Activated naive CD4-positive, alpha-beta T cell treated with anti-CD3 and anti-CD28 coated beads for 36 hours (primary cell): ENCODE data around the gene AHSP. TPM values are rescaled to one million over a fixed set of nuclear protein-coding genes. Genes with fewer than 3 reads are reported as not detected.

ENCODE experiments used
- CTCF ChIA-PET: fragments of 350-600 bp; sonication (Branson Sonifier 250); formaldehyde crosslinking; loops from one replicate; lab custom pipeline; 2021; ENCODE audit warnings: antibody characterized with exemption; lab: Charles Lee
- DNase-seq: peaks from one replicate; pipeline ENCODE4 v3.0.0-alpha.2; 2020
- H3K27ac Mint-ChIP-seq: one replicate; pipeline ENCODE4 v1.8.0; 2021; ENCODE audit warnings: mild to moderate bottlenecking, mixed read lengths
- H3K27me3 Mint-ChIP-seq: one replicate; pipeline ENCODE4 v1.8.0; 2021; ENCODE audit warnings: low read depth, mixed read lengths
- H3K36me3 Mint-ChIP-seq: one replicate; pipeline ENCODE4 v1.8.0; 2021; ENCODE audit warnings: low read depth, mixed read lengths
- H3K4me1 Mint-ChIP-seq: one replicate; pipeline ENCODE4 v1.8.0; 2021; ENCODE audit warnings: low read depth, mixed read lengths
- H3K4me3 Mint-ChIP-seq: one replicate; pipeline ENCODE4 v1.8.0; 2021; ENCODE audit warnings: mild to moderate bottlenecking, moderate library complexity, mixed read lengths
- H3K9me3 Mint-ChIP-seq: one replicate; pipeline ENCODE4 v1.8.0; 2021; ENCODE audit warnings: mixed read lengths
- intact Hi-C: fragments of 100-400 bp; cut with micrococcal nuclease; formaldehyde crosslinking; loops from one replicate; pipeline ENCODE4 v1.15.1; 2023
- total RNA-seq, 2 experiments: library from RNA; stranded (reverse); gene quantifications; one replicate each; pipeline ENCODE4 v1.2.3, GENCODE V29; 2021

The AHSP gene
- total RNA-seq, 2 experiments from 2014 or later, result not detected

GRCh38 chr16:31488468-31489297 lies 39.0 kb upstream of the AHSP start:
- intact Hi-C loops, result no loop called here
- Mint-ChIP-seq H3K27me3 (no peaks in the 10 kb centered on the region), H3K4me1 (peaks cover 6% of the 10 kb centered on the region), H3K4me3 (peak overlapping the region; percentile 82), H3K36me3 (peaks cover 8% of the 10 kb centered on the region), H3K9me3 (no peaks in the 10 kb centered on the region), H3K27ac (no peak overlapping the region)
- DNase-seq, result no peak
- CTCF ChIA-PET, result interaction anchor here (0.6 to 1.0 kb wide), 3 partner anchors 22 to 381 kb away, joined by 3 read pairs; no protein-coding TSS in a partner anchor

- Mint-ChIP-seq H3K27ac (no peak overlapping the region), H3K27me3 (no peaks in the 10 kb centered on the region), H3K36me3 (peaks cover 8% of the 10 kb centered on the region), H3K4me1 (peaks cover 6% of the 10 kb centered on the region), H3K9me3 (no peaks in the 10 kb centered on the region), H3K4me3 (no peak overlapping the region)
- CTCF ChIA-PET, result interaction anchor here (0.6 to 0.7 kb wide), 2 partner anchors 30 to 380 kb away, joined by 3 to 4 read pairs; partner anchors contain the start of gene ARMC5
- intact Hi-C loops, result no loop called here
- DNase-seq, result no peak
Observed at GRCh38 chr16:31489298-31489564, 38.5 kb upstream of the AHSP start.

GRCh38 chr16:31489616-31490584 lies 37.8 kb upstream of the AHSP start:
- Mint-ChIP-seq H3K4me1 (peaks cover 6% of the 10 kb centered on the region), H3K36me3 (peaks cover 8% of the 10 kb centered on the region), H3K27ac (no peak overlapping the region), H3K9me3 (no peaks in the 10 kb centered on the region), H3K27me3 (no peaks in the 10 kb centered on the region), H3K4me3 (no peak overlapping the region)
- intact Hi-C loops, result no loop called here
- no peak for DNase-seq
- CTCF ChIA-PET, result interaction anchor here (0.6 to 0.7 kb wide), 2 partner anchors 30 to 380 kb away, joined by 3 to 4 read pairs; partner anchors contain the start of gene ARMC5

GRCh38 chr16:31491778-31492418 lies 35.8 kb upstream of the AHSP start:
- Mint-ChIP-seq H3K27me3 (no peaks in the 10 kb centered on the region), H3K4me1 (peaks cover 4% of the 10 kb centered on the region), H3K36me3 (peaks cover 8% of the 10 kb centered on the region), H3K27ac (no peak overlapping the region), H3K9me3 (no peaks in the 10 kb centered on the region), H3K4me3 (no peak overlapping the region)
- DNase-seq, result no peak
- intact Hi-C loops, result no loop called here
- CTCF ChIA-PET, result interaction anchor here (0.6 kb wide), 1 partner anchor 137 kb away, joined by 3 read pairs; no protein-coding TSS in a partner anchor

GRCh38 chr16:31493506-31494125 lies 34.1 kb upstream of the AHSP start:
- DNase-seq, result no peak
- H3K27me3 Mint-ChIP-seq, result no peaks in the 10 kb centered on the region
- H3K9me3 Mint-ChIP-seq, result no peaks in the 10 kb centered on the region
- H3K4me1 Mint-ChIP-seq, result peaks cover 2% of the 10 kb centered on the region
- CTCF ChIA-PET, result interaction anchor here (0.6 kb wide), 1 partner anchor 240 kb away, joined by 4 read pairs; no protein-coding TSS in a partner anchor
- intact Hi-C loops, result no loop called here
- no peak overlapping the region for H3K27ac Mint-ChIP-seq
- H3K4me3 Mint-ChIP-seq, result no peak overlapping the region
- H3K36me3 Mint-ChIP-seq, result peaks cover 8% of the 10 kb centered on the region

- DNase-seq, result no peak
- H3K27ac Mint-ChIP-seq, result no peak overlapping the region
- peaks cover 8% of the 10 kb centered on the region for H3K36me3 Mint-ChIP-seq
- intact Hi-C loops, result no loop called here
- H3K4me1 Mint-ChIP-seq, result no peaks in the 10 kb centered on the region
- H3K4me3 Mint-ChIP-seq, result no peak overlapping the region
- CTCF ChIA-PET, result interaction anchor here (0.8 to 1.3 kb wide), 2 partner anchors 15 to 37 kb away, joined by 4 read pairs; partner anchors contain the start of gene ARMC5
- H3K9me3 Mint-ChIP-seq, result no peaks in the 10 kb centered on the region
- H3K27me3 Mint-ChIP-seq, result no peaks in the 10 kb centered on the region
Observed at GRCh38 chr16:31496670-31497069, 31.0 kb upstream of the AHSP start.

- no peaks in the 10 kb centered on the region for H3K9me3 Mint-ChIP-seq
Observed at GRCh38 chr16:31498493-31498892, 29.2 kb upstream of the AHSP start.

GRCh38 chr16:31499928-31500327 lies 27.8 kb upstream of the AHSP start:
- no peak for DNase-seq

More at GRCh38 chr16:31498493-31498892, 29.2 kb upstream of the AHSP start:
- Mint-ChIP-seq H3K4me1 (no peaks in the 10 kb centered on the region), H3K27me3 (no peaks in the 10 kb centered on the region), H3K27ac (no peak overlapping the region), H3K4me3 (no peak overlapping the region), H3K36me3 (peaks cover 2% of the 10 kb centered on the region)
- no peak for DNase-seq
- intact Hi-C loops, result no loop called here
- CTCF ChIA-PET, result no interaction called here

GRCh38 chr16:31501226-31501965 lies 26.3 kb upstream of the AHSP start:
- no peak for DNase-seq
- H3K27me3 Mint-ChIP-seq, result no peaks in the 10 kb centered on the region
- H3K9me3 Mint-ChIP-seq, result no peaks in the 10 kb centered on the region
- no peak overlapping the region for H3K27ac Mint-ChIP-seq
- H3K4me1 Mint-ChIP-seq, result peaks cover 20% of the 10 kb centered on the region
- CTCF ChIA-PET, result interaction anchor here (1.7 kb wide), 1 partner anchor 41 kb away, joined by 5 read pairs; no protein-coding TSS in a partner anchor
- H3K36me3 Mint-ChIP-seq, result peaks cover 5% of the 10 kb centered on the region
- H3K4me3 Mint-ChIP-seq, result no peak overlapping the region
- intact Hi-C loops, result no loop called here

More at GRCh38 chr16:31499928-31500327, 27.8 kb upstream of the AHSP start:
- Mint-ChIP-seq H3K9me3 (no peaks in the 10 kb centered on the region), H3K36me3 (peaks cover 2% of the 10 kb centered on the region), H3K27ac (no peak overlapping the region), H3K27me3 (no peaks in the 10 kb centered on the region), H3K4me3 (no peak overlapping the region), H3K4me1 (peaks cover 5% of the 10 kb centered on the region)
- intact Hi-C loops, result no loop called here
- CTCF ChIA-PET, result interaction anchor here (0.7 to 1.7 kb wide), 2 partner anchors 14 to 39 kb away, joined by 3 to 5 read pairs; no protein-coding TSS in a partner anchor

GRCh38 chr16:31501966-31502348 lies 25.7 kb upstream of the AHSP start:
- CTCF ChIA-PET, result interaction anchor here (1.7 kb wide), 1 partner anchor 41 kb away, joined by 5 read pairs; no protein-coding TSS in a partner anchor
- H3K27ac Mint-ChIP-seq, result no peak overlapping the region
- no peaks in the 10 kb centered on the region for H3K9me3 Mint-ChIP-seq
- no peaks in the 10 kb centered on the region for H3K27me3 Mint-ChIP-seq
- no peak overlapping the region for H3K4me3 Mint-ChIP-seq
- H3K36me3 Mint-ChIP-seq, result peaks cover 5% of the 10 kb centered on the region
- peaks cover 26% of the 10 kb centered on the region for H3K4me1 Mint-ChIP-seq
- intact Hi-C loops, result no loop called here
- no peak for DNase-seq

- CTCF ChIA-PET, result interaction anchor here (1.0 kb wide), 1 partner anchor 46 kb away, joined by 3 read pairs; no protein-coding TSS in a partner anchor
- Mint-ChIP-seq H3K36me3 (peaks cover 5% of the 10 kb centered on the region), H3K4me3 (no peak overlapping the region), H3K9me3 (no peaks in the 10 kb centered on the region), H3K27ac (no peak overlapping the region), H3K4me1 (peaks cover 31% of the 10 kb centered on the region), H3K27me3 (no peaks in the 10 kb centered on the region)
- no peak for DNase-seq
- intact Hi-C loops, result no loop called here
Observed at GRCh38 chr16:31502981-31503380, 24.7 kb upstream of the AHSP start.
